ENCODE data around the gene ANO8. TPM values are rescaled to one million over a fixed set of nuclear protein-coding genes. Genes with fewer than 3 reads are reported as not detected.

Gene ANO8
- total RNA-seq, 4 donors from 2014 or later: 6.2 to 24.5 (median 9.9) TPM

- ATAC-seq: no peak
- intact Hi-C loops (cut with DNase I; ENCODE audit: low total_unique reads): no loop called here
- peaks cover 7 to 14% of the 10 kb centered on the region in 2 donors for H3K4me1 ChIP-seq
- no peak for DNase-seq
- H3K9me3 ChIP-seq: no peaks in the 10 kb centered on the region
- in situ Hi-C loops (cut with MboI; ENCODE audit: low sequenced_read_pairs in 4 of 4): loop anchor here in 1 of 4 donors (10.0 kb wide), 1 partner anchor 123 kb away; the partner anchor contains the start of gene NXNL1
- H3K4me3 ChIP-seq: no peak overlapping the region
- no peak for TF ChIP-seq POLR2A (IDR thresholded peaks at IDR 0.05)
- TF ChIP-seq, protein P1, sequence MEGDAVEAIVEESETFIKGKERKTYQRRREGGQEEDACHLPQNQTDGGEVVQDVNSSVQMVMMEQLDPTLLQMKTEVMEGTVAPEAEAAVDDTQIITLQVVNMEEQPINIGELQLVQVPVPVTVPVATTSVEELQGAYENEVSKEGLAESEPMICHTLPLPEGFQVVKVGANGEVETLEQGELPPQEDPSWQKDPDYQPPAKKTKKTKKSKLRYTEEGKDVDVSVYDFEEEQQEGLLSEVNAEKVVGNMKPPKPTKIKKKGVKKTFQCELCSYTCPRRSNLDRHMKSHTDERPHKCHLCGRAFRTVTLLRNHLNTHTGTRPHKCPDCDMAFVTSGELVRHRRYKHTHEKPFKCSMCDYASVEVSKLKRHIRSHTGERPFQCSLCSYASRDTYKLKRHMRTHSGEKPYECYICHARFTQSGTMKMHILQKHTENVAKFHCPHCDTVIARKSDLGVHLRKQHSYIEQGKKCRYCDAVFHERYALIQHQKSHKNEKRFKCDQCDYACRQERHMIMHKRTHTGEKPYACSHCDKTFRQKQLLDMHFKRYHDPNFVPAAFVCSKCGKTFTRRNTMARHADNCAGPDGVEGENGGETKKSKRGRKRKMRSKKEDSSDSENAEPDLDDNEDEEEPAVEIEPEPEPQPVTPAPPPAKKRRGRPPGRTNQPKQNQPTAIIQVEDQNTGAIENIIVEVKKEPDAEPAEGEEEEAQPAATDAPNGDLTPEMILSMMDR (IDR thresholded peaks at IDR 0.05 in 4 of 5, conservative IDR thresholded peaks at IDR 0.05 in 1 of 5): no peak
- no peaks in the 10 kb centered on the region for H3K27me3 ChIP-seq
- no peak overlapping the region for H3K27ac ChIP-seq
- peaks cover 0 to 16% of the 10 kb centered on the region in 2 donors for H3K36me3 ChIP-seq
These were observed 6.7 kb upstream of the ANO8 start for GRCh38 chr19:17341386-17341785.

DNA sequence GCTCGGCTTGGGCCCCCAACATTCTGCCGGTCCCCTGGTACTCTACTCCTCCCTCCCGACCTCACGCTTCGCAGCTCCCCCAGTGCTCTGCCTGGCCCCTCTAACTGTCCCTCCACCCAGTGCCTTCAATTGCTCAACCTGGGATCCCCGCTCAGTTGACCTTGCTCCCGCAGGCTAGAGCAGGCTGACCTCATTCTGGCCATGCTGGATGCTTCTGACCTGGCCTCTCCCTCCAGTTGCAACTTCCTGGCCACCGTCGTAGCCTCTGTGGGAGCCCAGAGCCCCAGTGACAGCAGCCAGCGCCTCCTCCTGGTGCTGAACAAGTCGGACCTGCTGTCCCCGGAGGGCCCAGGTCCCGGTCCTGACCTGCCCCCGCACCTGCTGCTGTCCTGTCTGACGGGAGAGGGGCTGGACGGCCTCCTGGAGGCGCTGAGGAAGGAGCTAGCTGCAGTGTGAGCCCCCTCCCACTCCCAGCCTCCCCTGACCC lies 6.3 kb upstream of the ANO8 start:
- Histone ChIP-seq H3K9me3 (no peaks in the 10 kb centered on the region), H3K4me1 (peaks cover 9 to 14% of the 10 kb centered on the region in 2 donors), H3K27ac (no peak overlapping the region), H3K36me3 (peaks cover 0 to 16% of the 10 kb centered on the region in 2 donors), H3K27me3 (no peaks in the 10 kb centered on the region), H3K4me3 (no peak overlapping the region)
- no peak for TF ChIP-seq POLR2A (IDR thresholded peaks at IDR 0.05)
- TF ChIP-seq, protein P1 (IDR thresholded peaks at IDR 0.05 in 4 of 5, conservative IDR thresholded peaks at IDR 0.05 in 1 of 5): no peak
- DNase-seq (no peak), ATAC-seq (no peak)
- in situ Hi-C loops (cut with MboI; ENCODE audit: low sequenced_read_pairs in 4 of 4) (loop anchor here in 1 of 4 donors (10.0 kb wide), 1 partner anchor 124 kb away; the partner anchor contains the start of gene NXNL1), intact Hi-C loops (cut with DNase I; ENCODE audit: low total_unique reads) (no loop called here)

GRCh38 chr19:17340302-17340870 lies 5.7 kb upstream of the ANO8 start:
- Histone ChIP-seq H3K27ac (no peak overlapping the region), H3K9me3 (no peaks in the 10 kb centered on the region), H3K27me3 (no peaks in the 10 kb centered on the region), H3K36me3 (peaks cover 0 to 16% of the 10 kb centered on the region in 2 donors), H3K4me3 (no peak overlapping the region), H3K4me1 (peaks cover 14 to 16% of the 10 kb centered on the region in 2 donors)
- intact Hi-C loops (cut with DNase I; ENCODE audit: low total_unique reads): no loop called here
- TF ChIP-seq, protein P1 (IDR thresholded peaks at IDR 0.05 in 4 of 5, conservative IDR thresholded peaks at IDR 0.05 in 1 of 5): no peak
- in situ Hi-C loops (cut with MboI; ENCODE audit: low sequenced_read_pairs in 4 of 4): loop anchor here in 1 of 4 donors (10.0 kb wide), 1 partner anchor 124 kb away; the partner anchor contains the start of gene NXNL1
- DNase-seq (no peak), ATAC-seq (no peak)

DNA sequence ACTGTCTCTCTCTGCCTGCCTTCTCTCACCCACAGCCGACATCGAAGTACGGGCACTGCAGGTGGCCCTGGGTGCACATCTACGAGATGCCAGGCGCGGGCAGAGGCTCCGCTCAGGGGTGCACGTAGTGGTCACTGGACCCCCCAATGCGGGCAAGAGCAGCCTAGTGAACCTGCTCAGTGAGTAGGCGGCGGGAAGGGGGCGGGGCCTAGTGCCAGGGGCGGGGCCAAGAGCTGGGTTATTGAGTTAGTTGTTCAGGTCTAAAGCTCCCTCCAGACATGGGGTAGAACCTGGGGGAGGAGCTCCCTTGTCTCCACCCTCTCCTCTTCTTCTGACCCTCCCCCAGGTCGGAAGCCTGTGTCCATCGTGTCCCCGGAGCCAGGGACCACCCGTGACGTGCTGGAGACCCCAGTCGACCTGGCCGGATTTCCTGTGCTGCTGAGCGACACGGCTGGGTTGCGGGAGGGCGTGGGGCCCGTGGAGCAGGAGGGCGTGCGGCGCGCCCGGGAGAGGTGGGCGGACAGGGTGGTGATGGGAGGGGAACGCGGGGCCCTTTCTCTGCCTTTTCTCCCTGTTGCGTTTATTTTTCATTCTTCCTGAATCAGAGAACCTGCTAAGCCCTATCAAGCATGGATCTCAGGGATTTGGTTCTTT lies 4.6 kb upstream of the ANO8 start:
- Histone ChIP-seq H3K27ac (no peak overlapping the region), H3K4me3 (no peak overlapping the region), H3K27me3 (no peaks in the 10 kb centered on the region), H3K9me3 (no peaks in the 10 kb centered on the region), H3K4me1 (peaks cover 19 to 22% of the 10 kb centered on the region in 2 donors), H3K36me3 (peaks cover 0 to 16% of the 10 kb centered on the region in 2 donors)
- in situ Hi-C loops (cut with MboI; ENCODE audit: low sequenced_read_pairs in 4 of 4): no loop called here
- intact Hi-C loops (cut with DNase I; ENCODE audit: low total_unique reads): loop anchor here (5.0 to 10.0 kb wide), 2 partner anchors 173 to 216 kb away; partner anchors contain the start of genes COLGALT1 and PGLS
- ATAC-seq (no peak), DNase-seq (no peak)
- TF ChIP-seq, protein P1 (IDR thresholded peaks at IDR 0.05 in 4 of 5, conservative IDR thresholded peaks at IDR 0.05 in 1 of 5): no peak
